Chondrocyte (in vitro differentiated cells): ENCODE data around the gene CD44. TPM values are rescaled to one million over a fixed set of nuclear protein-coding genes. Genes with fewer than 3 reads are reported as not detected.

Experiments
- DNase-seq: peaks from one replicate; pipeline ENCODE4 v3.0.0; 2021; ENCODE audit warnings: mixed read lengths, low spot score
- H3K27ac Mint-ChIP-seq: one replicate; pipeline ENCODE4 v1.8.0; 2021; ENCODE audit warnings: mild to moderate bottlenecking, moderate library complexity, mixed read lengths; ENCODE audit not compliant: unreplicated experiment
- H3K27me3 Mint-ChIP-seq: 2 replicates; pipeline ENCODE4 v1.8.0; 2021; ENCODE audit warnings: low read depth, mixed read lengths
- H3K36me3 Mint-ChIP-seq: 2 replicates; pipeline ENCODE4 v1.8.0; 2021; ENCODE audit warnings: low read depth, mixed read lengths
- H3K4me1 Mint-ChIP-seq: 2 replicates; pipeline ENCODE4 v1.8.0; 2021; ENCODE audit warnings: low read depth, mild to moderate bottlenecking, mixed read lengths
- H3K4me3 Mint-ChIP-seq: one replicate; pipeline ENCODE4 v1.8.0; 2021; ENCODE audit warnings: mild to moderate bottlenecking, moderate library complexity, mixed read lengths; ENCODE audit not compliant: unreplicated experiment
- H3K9me3 Mint-ChIP-seq: 2 replicates; pipeline ENCODE4 v1.8.0; 2021; ENCODE audit warnings: low read depth, mixed read lengths
- total RNA-seq: library from RNA; stranded (reverse); gene quantifications from 3 replicates; pipeline ENCODE4 v1.2.1, GENCODE V29; 2021
- TF ChIP-seq, protein P1 (sequence below): fragments of 200-600 bp; sonication (generic); IDR thresholded peaks from 2 replicates; pipeline ENCODE4 v1.5.0; 2021; ENCODE audit warnings: antibody characterized with exemption, mild to moderate bottlenecking, moderate library complexity

The CD44 gene
- total RNA-seq, 1 donor from 2014 or later = 179 TPM

DNA sequence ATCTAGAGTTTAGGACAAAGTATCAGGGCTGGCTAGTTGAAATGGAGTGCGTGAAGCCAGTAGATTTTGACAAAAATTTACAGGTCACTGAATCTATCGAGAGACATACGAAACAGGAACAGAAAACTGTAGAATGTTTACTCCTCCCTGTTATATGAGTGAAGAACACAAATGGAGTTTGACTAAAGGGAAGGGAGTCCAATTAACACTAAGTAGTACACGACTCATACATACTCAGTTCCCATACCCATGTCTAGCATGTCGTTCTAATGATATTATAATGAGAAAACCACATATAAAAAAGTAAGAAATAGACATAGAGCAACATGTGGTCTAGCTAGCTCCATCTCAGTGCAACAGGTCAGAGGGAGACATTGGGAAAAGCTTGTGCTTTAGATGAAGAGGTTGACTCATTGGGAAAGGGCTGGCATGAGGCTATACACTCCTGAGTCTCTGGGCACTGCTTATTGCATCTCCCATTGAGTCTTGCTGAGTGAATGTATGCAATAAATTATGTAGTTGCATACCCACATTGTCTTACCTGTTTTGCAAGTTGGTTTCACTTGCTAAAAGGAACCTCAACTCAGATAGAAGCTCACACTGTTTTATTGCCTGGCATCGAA, 43.5 kb downstream of the CD44 start:
- Mint-ChIP-seq H3K4me3 (no peak overlapping the region), H3K4me1 (peaks cover 25% of the 10 kb centered on the region), H3K9me3 (no peaks in the 10 kb centered on the region), H3K27ac (no peak overlapping the region), H3K36me3 (peaks cover 25% of the 10 kb centered on the region), H3K27me3 (no peaks in the 10 kb centered on the region)
- DNase-seq = no peak
- TF ChIP-seq, protein P1, sequence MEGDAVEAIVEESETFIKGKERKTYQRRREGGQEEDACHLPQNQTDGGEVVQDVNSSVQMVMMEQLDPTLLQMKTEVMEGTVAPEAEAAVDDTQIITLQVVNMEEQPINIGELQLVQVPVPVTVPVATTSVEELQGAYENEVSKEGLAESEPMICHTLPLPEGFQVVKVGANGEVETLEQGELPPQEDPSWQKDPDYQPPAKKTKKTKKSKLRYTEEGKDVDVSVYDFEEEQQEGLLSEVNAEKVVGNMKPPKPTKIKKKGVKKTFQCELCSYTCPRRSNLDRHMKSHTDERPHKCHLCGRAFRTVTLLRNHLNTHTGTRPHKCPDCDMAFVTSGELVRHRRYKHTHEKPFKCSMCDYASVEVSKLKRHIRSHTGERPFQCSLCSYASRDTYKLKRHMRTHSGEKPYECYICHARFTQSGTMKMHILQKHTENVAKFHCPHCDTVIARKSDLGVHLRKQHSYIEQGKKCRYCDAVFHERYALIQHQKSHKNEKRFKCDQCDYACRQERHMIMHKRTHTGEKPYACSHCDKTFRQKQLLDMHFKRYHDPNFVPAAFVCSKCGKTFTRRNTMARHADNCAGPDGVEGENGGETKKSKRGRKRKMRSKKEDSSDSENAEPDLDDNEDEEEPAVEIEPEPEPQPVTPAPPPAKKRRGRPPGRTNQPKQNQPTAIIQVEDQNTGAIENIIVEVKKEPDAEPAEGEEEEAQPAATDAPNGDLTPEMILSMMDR = no peak

DNA sequence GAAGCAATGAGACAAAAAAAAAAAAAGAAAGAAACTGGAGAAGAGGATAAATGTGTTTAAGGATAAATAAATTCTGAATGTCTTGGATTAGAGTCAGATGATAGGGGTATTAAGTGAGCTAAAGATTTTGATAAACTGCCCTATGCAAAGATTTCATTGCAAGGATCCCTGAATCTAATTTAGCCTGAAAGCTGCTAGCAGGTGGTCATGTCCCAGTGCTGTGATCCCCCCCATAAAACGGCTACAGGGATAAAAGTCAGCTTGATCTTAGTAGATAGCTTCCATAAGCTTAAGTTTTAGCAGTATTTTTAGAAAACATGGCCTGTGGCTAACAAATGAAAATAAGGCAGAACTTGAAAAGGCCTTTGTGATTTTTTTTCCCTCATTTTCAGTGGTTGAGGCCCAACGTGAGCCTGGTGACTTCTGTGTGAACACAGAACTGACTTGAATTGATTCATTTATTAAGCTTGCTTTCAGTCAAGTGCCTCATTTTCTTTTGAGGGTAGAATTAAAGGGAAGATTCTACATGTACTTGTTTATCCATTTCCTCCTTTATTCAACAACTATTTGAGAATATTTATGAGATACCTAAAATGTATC, 44.5 kb downstream of the CD44 start:
- H3K9me3 Mint-ChIP-seq = no peaks in the 10 kb centered on the region
- H3K27ac Mint-ChIP-seq = no peak overlapping the region
- H3K4me1 Mint-ChIP-seq = peaks cover 25% of the 10 kb centered on the region
- DNase-seq = no peak
- TF ChIP-seq, protein P1 = no peak
- H3K4me3 Mint-ChIP-seq = no peak overlapping the region
- H3K27me3 Mint-ChIP-seq = no peaks in the 10 kb centered on the region
- H3K36me3 Mint-ChIP-seq = peaks cover 30% of the 10 kb centered on the region

DNA sequence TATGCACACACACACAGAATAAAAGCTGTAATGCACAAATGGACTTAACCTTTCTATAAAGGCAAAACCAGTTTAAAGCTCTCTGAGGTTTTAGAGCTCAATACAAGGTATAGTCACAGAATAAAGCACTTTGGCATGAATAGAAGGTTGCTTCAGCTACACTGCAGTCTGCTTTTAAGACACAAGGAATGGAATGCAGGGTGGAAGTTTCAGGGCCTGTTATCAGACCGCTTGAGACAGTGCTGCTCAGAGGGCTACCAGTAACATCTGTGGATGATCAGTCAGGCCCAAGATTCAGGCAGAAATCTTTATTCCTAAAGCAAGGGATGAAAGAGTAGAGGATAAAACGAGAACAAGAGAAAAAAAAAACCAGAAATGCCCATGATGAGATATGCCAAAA, 46.7 kb downstream of the CD44 start:
- no peak for DNase-seq
- peak overlapping the region; percentile 49 for H3K27ac Mint-ChIP-seq
- H3K36me3 Mint-ChIP-seq = peaks cover 37% of the 10 kb centered on the region
- H3K4me1 Mint-ChIP-seq = peaks cover 12% of the 10 kb centered on the region
- TF ChIP-seq, protein P1 = no peak
- H3K27me3 Mint-ChIP-seq = no peaks in the 10 kb centered on the region
- no peaks in the 10 kb centered on the region for H3K9me3 Mint-ChIP-seq
- no peak overlapping the region for H3K4me3 Mint-ChIP-seq

DNA sequence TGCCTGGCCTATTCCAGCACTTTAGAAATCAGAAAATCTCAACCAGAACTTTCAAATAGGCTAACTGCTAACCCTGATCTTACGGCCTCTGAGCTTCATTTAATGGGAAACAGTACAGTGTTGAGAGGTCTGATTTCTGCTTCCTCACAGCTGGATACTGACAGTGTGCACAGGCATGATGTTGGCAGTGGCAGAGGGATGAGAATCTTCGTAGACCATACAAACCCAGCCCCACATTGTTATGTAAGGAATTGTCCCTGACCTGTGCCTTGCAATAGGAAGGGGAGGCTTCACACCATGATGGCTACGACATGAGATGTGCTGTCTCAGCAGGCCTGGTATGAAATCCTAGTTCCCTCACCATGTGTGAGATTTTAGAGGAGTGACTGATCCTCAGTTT, 49.0 kb downstream of the CD44 start:
- H3K27me3 Mint-ChIP-seq = no peaks in the 10 kb centered on the region
- peaks cover 25% of the 10 kb centered on the region for H3K36me3 Mint-ChIP-seq
- no peak overlapping the region for H3K27ac Mint-ChIP-seq
- no peak for DNase-seq
- peaks cover 19% of the 10 kb centered on the region for H3K4me1 Mint-ChIP-seq
- TF ChIP-seq, protein P1 = no peak
- no peaks in the 10 kb centered on the region for H3K9me3 Mint-ChIP-seq
- no peak overlapping the region for H3K4me3 Mint-ChIP-seq

DNA sequence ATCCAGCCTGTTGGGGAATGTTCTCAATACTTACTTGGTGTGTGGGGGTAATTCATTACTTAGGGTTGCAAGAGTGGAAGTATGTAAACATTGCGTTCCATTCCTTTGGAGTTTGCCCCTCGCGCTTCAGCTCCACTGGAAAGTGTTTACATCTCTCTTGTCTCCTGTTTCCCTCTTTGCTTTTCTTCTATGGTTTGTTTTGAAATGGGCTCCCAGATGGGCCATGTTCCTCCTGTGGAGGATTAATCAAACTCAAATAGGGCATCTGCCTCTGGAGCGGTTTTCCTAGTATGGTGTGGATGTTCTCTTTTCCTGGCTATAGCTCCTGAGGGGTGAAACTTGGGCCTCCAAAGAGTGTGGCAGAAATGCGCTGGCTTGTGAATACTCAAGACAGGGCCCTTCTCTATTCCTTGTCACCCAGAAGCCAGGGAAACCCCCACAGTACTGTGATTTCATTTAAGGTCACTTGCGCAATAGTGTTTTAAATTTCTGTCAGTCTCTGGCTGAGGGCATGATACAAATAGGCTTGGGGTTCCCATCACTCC, 51.9 kb downstream of the CD44 start:
- no peaks in the 10 kb centered on the region for H3K27me3 Mint-ChIP-seq

More for the DNA sequence above, 51.9 kb downstream of the CD44 start:
- no peaks in the 10 kb centered on the region for H3K9me3 Mint-ChIP-seq
- H3K36me3 Mint-ChIP-seq = peaks cover 21% of the 10 kb centered on the region
- H3K4me3 Mint-ChIP-seq = no peak overlapping the region
- no peak for DNase-seq
- TF ChIP-seq, protein P1 = no peak
- peaks cover 16% of the 10 kb centered on the region for H3K4me1 Mint-ChIP-seq
- H3K27ac Mint-ChIP-seq = no peak overlapping the region
